COR-L47 (cell line): Measurements from ENCODE around the gene INSYN2A.

Experiments used
- DNase-seq: peaks from one replicate; lab custom pipeline; 2025; lab: John Stamatoyannopoulos, UW

Gene INSYN2A

DNA sequence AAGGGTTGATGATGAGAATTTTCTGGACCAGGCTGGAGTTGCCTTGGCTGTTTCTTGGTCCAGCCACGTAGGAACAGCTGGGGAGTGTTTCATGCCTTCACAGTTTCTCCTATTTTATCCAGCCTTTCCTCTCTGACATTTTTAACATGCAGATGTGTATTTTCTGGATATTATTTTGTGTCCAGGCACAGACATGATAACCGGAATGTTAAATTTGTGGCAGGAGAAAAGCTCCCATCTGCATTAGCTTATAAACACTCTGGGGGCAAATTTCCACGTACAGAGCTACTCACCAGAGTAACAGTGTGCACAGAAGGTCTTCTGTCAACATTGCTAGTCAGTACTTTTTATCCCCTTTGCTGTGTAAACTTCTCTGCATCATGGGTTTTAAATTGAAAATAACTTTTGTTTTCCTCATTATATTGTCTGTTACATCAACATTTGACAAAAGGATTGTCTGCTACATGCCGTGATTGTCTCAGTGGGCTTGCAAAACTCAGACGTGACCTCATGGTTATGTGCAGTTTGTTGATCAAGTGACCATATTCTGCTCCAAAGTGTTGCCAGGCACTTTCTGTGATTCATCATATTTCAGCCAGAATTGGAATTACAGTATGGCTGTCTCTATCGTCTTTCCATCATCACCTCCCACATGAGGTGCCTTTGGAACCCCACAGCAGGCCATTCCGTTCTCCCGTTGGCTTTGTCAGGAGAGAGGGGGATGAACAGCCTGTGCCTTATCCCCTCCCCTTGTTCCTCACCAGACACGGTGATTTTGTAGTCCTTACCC, 41.4 kb downstream of the INSYN2A start:
- DNase-seq = no peak

DNA sequence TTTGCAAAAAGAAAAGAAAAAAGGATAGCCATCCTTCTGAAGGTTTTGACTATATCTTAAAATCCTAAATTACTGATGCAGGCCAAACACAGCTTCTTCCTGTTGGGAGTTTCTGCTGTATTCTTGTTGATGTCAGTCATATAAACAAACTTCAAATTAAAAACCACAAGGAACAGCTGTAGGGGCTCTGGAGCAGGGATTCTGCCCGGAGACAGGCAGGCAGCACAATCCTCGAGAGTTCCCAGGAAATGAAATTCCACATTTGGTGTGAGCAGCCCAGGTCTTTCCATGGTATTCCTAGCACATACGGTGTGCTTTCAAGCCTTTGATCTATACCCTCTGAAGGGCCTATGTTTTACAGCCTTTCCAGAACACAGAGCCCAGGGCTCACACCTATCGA, 43.2 kb downstream of the INSYN2A start:
- DNase-seq = no peak

DNA sequence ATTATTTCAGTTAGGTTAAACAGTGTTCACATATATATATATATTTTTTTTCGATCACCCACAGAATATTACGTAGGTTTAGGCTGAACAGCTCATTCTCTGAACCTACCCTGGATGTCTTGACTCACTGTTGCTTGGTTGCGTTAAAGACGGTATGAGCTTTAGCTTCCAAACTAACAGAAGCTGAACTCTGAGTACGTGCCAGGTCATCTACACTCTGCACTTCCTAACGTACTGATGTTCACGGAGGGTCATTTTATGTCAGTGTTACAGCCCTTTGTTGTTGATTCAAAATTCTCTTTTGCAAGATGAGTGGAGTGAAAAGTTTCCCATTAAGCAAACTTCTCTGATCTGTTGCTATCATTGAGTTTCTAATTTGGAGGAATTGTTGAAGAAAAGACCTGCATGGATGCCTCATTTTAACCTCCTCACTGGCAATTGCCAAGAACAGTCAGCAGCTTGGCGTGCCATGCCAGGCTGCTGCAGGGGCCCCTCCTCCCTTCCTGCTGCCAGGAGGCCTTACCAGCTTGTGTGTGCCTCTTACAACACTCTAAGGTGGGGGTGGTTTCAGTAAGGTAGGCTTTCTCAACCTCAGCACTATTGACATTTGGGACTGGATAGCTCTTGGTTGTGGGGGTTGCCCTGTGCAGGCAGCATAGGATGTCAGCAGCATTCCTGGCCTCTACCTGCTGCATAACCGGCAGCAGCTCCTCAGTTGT, 44.3 kb downstream of the INSYN2A start:
- no peak for DNase-seq

DNA sequence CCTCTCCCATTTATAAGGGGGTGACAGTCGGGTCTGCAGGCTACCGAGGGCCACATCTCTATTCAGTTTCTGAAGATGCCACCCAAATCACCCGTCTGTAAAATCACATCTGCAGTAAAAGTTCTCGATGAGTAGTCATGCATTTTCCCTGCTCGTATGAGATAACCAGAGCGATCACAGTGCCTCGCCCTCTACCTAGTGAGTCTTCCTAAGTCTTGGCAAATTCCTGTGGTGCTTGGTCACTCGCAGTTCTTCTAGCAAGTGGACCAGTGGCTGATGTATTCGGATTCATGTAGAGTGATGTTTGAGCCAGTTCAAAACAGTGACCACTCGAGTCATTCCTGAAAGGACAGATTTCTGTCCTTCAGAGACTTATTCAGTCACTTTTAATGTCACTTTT, 44.9 kb downstream of the INSYN2A start:
- no peak for DNase-seq

DNA sequence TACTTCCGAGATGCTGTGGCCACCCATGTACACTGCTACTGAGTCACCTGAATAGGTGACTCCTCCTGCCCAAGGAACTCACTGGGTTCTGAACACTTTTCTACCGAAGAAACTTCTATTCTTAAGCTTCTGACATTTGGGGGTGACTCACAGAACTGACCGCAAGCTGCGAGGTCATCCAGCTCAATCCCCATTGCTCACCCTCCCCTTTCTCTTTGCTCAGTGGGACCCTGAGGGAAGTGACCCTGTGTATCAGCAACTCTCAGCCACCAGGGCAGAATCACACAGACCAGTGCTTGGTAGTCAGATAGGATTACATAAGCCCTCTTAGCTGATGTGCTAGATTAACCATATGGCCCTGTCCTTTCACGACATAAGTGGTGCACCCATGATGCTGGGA, 46.3 kb downstream of the INSYN2A start:
- DNase-seq = no peak

DNA sequence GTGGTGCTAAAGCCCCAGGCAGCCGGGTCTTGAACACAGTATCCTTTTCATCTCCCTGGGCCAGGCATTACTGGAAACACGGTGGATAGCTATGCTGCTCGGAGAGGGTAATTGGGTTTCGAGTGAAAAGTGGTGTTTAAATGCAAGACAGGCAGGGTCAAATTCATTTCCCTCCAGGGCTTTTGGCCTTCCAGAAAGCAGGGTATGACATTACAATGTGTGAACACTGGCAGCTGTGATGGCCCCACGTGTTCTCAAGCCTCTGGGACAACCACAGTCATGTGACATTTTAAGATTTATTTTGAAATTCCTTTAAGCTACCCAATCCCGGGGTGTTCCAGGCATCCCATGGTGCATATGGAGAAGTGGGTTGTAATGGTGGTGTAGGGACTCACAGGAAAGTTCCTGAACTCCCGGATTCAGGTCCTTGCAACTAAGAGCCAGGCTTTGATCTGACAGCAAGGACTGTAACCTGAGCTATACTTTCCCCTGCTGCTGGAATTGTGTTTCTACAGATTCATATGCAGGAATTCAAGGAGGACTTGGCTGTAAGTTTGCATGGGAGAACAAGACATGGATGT, 46.8 kb downstream of the INSYN2A start:
- no peak for DNase-seq

DNA sequence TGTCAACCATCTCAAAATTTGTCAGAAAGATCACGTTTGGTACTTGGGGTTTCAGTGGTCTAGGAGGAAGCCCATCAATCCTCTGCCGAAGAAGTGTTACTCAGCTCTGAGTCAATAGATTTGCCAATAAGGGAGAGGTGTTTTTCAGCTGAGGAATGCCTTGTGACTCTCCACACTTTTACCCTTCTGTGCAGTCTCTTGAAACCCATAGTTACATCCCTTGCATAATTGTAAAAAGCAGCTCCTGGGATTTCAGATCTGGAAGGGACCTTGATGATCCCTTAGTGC, 47.5 kb downstream of the INSYN2A start:
- no peak for DNase-seq

DNA sequence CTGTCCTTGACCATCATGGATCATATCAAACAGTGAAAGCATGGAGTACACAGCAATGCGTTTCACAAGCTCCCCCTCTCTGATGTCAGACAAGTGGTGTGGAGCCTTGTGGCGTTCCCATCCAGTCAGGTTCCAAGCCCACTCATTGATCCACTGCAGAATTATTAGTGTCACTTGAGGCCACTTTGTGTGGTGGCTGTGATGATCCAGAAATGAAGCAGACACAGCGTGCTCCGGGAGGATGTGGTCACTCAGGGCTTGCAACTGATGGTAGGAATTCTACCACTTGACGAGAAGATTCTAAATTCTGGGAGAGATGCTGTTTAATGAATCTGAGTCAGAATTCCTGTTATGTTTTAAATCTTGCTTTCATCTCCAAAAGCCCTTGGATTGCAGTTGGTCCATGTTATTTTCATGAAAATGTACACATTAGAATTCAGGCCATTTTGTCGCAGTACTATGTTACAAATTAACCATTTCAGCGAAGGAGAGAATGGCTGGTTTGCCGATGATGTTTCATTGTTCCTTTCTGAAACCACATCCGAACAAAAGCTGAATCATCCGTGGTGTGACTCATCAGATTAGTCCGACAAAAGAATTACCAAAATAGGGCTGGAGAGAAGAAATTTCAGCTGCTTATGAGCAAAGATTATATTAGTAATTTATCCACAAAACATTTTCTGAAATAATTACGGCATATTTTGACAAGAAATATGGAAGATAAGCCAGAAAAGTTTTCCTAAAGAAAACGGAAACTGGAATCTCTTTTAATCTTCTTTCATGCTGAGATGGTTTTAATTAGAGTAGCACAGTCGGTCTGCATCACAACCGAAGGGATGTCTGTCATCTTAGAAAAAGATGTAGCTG, 48.1 kb downstream of the INSYN2A start:
- DNase-seq = no peak

DNA sequence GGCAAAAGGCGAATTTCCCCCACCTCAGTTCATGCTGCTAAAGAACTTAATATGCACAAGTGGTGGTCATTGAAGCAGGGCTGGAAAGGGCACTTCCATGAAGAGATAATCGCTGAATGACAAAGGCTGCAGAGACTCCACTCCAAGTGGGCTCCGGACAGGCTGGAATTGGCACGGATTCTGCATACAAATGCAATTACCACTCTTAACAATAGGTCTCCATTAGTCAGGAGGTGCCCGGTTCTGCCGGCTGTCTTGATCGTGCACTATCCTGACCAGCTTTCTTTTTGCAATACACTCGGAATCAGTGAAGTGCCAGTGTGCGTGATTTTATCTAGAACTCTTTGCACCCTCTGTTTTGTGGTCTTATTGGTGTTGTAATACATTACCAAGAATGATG, 49.7 kb downstream of the INSYN2A start:
- no peak for DNase-seq
